ENCODE results near the gene PFKFB4. TPM values are rescaled to one million over a fixed set of nuclear protein-coding genes. Genes with fewer than 3 reads are reported as not detected.

Gene PFKFB4
- total RNA-seq, 2 donors from 2014 or later = 9.9 to 89.0 TPM

GRCh38 chr3:48565591-48566400, 9.2 kb upstream of the PFKFB4 start:
- H3K36me3 ChIP-seq = no peaks in the 10 kb centered on the region
- H3K27ac ChIP-seq = no peak overlapping the region
- 54% methylated on average over 7 of the region's 7 CpGs for WGBS
- no peaks in the 10 kb centered on the region for H3K27me3 ChIP-seq (replicated peaks; ENCODE audit: insufficient read depth)
- TF ChIP-seq POLR2AphosphoS5 (IDR thresholded peaks at IDR 0.05) = no peak
- no peak for TF ChIP-seq CTCF (IDR thresholded peaks at IDR 0.05)
- TF ChIP-seq POLR2A (IDR thresholded peaks at IDR 0.05) = no peak
- no peak overlapping the region for H3K4me3 ChIP-seq
- no peaks in the 10 kb centered on the region for H3K4me1 ChIP-seq (replicated peaks)
- DNase-seq (ENCODE audit: low spot score) = no peak
- intact Hi-C loops (cut with DNase I) = no loop called here
- no peaks in the 10 kb centered on the region for H3K9me3 ChIP-seq

- TF ChIP-seq CTCF (IDR thresholded peaks at IDR 0.05) (no peak), POLR2A (IDR thresholded peaks at IDR 0.05) (no peak), POLR2AphosphoS5 (IDR thresholded peaks at IDR 0.05) (no peak)
- no peaks in the 10 kb centered on the region for H3K36me3 ChIP-seq
- WGBS = 81% methylated on average over 11 of the region's 11 CpGs
- no peaks in the 10 kb centered on the region for H3K4me1 ChIP-seq (replicated peaks)
- no peak for DNase-seq (ENCODE audit: low spot score)
- intact Hi-C loops (cut with DNase I) = no loop called here
- no peaks in the 10 kb centered on the region for H3K27me3 ChIP-seq (replicated peaks; ENCODE audit: insufficient read depth)
- H3K9me3 ChIP-seq = no peaks in the 10 kb centered on the region
- no peak overlapping the region for H3K27ac ChIP-seq
- no peak overlapping the region for H3K4me3 ChIP-seq
These were observed 8.6 kb upstream of the PFKFB4 start for GRCh38 chr3:48565186-48565585.

- WGBS = 86% methylated on average over 11 of the region's 11 CpGs
These were observed 8.1 kb upstream of the PFKFB4 start for GRCh38 chr3:48564667-48565066.

GRCh38 chr3:48564022-48564421, 7.4 kb upstream of the PFKFB4 start:
- no peaks in the 10 kb centered on the region for H3K4me1 ChIP-seq (replicated peaks)
- H3K36me3 ChIP-seq = no peaks in the 10 kb centered on the region
- 68% methylated on average over 10 of the region's 10 CpGs for WGBS
- no peaks in the 10 kb centered on the region for H3K9me3 ChIP-seq
- DNase-seq (ENCODE audit: low spot score) = no peak
- H3K4me3 ChIP-seq = no peak overlapping the region
- no peak overlapping the region for H3K27ac ChIP-seq
- no peak for TF ChIP-seq CTCF (IDR thresholded peaks at IDR 0.05)
- no peak for TF ChIP-seq POLR2A (IDR thresholded peaks at IDR 0.05)
- TF ChIP-seq POLR2AphosphoS5 (IDR thresholded peaks at IDR 0.05) = no peak
- intact Hi-C loops (cut with DNase I) = no loop called here
- H3K27me3 ChIP-seq (replicated peaks; ENCODE audit: insufficient read depth) = no peaks in the 10 kb centered on the region

More at GRCh38 chr3:48564667-48565066, 8.1 kb upstream of the PFKFB4 start:
- TF ChIP-seq CTCF (IDR thresholded peaks at IDR 0.05) (no peak), POLR2AphosphoS5 (IDR thresholded peaks at IDR 0.05) (no peak), POLR2A (IDR thresholded peaks at IDR 0.05) (no peak)
- Histone ChIP-seq H3K4me1 (replicated peaks) (no peaks in the 10 kb centered on the region), H3K36me3 (no peaks in the 10 kb centered on the region), H3K27ac (no peak overlapping the region), H3K9me3 (no peaks in the 10 kb centered on the region), H3K27me3 (replicated peaks; ENCODE audit: insufficient read depth) (no peaks in the 10 kb centered on the region), H3K4me3 (no peak overlapping the region)
- DNase-seq (ENCODE audit: low spot score) = no peak
- intact Hi-C loops (cut with DNase I) = no loop called here

- Histone ChIP-seq H3K27me3 (replicated peaks; ENCODE audit: insufficient read depth) (no peaks in the 10 kb centered on the region), H3K27ac (no peak within 1 kb of the TSS), H3K4me1 (replicated peaks) (no peaks in the 10 kb centered on the region), H3K4me3 (no peak within 1 kb of the TSS), H3K36me3 (no peaks in the 10 kb centered on the region), H3K9me3 (no peaks in the 10 kb centered on the region)
- 73% methylated on average over 6 of the region's 6 CpGs for WGBS
- intact Hi-C loops (cut with DNase I) = no loop called here
- no peak for TF ChIP-seq POLR2A (IDR thresholded peaks at IDR 0.05)
- no peak for TF ChIP-seq CTCF (IDR thresholded peaks at IDR 0.05)
- no peak for DNase-seq (ENCODE audit: low spot score)
These were observed 6.8 kb upstream of the PFKFB4 start, which contains the start of gene UCN2 for GRCh38 chr3:48563382-48563918. Gene UCN2, minus strand, starts transcription at chr3:48563781. Its CDS starts 657 bp downstream, at chr3:48563124.
